Liver (tissue), 3 donors: Measurements from ENCODE around the gene GNAT1.

Experiments used
- CTCF ChIP-seq: fragments of 150-350 bp; IDR thresholded peaks from 2 replicates; pipeline ENCODE4 v1.5.1; 2017; ENCODE audit warnings: improper control_type of control experiment, low read depth, low read length; ENCODE audit not compliant: missing input control
- EGR1 ChIP-seq, 2 donors: IDR thresholded peaks; 2 replicates each; pipeline ENCODE4 v1.6.1; 2016 to 2018; ENCODE audit warnings: antibody characterized with exemption in 2 of 2, low read depth in 2 of 2
- FOXA1 ChIP-seq: IDR thresholded peaks from 2 replicates; pipeline ENCODE4 v1.6.1; 2016; ENCODE audit warnings: antibody characterized with exemption
- GABPA ChIP-seq, 2 donors: IDR thresholded peaks in 1 of 2; conservative IDR thresholded peaks in 1 of 2; 2 replicates each; pipeline ENCODE4 v1.6.1; 2016; ENCODE audit warnings: antibody characterized with exemption in 2 of 2, mild to moderate bottlenecking in 1 of 2, moderate library complexity in 1 of 2
- JUND ChIP-seq, 2 donors: IDR thresholded peaks; 2 replicates each; pipeline ENCODE4 v1.6.1; 2016; ENCODE audit warnings: antibody characterized with exemption in 2 of 2
- MAX ChIP-seq: IDR thresholded peaks from 2 replicates; pipeline ENCODE4 v1.6.1; 2016; ENCODE audit warnings: antibody characterized with exemption
- RAD21 ChIP-seq, 2 donors: IDR thresholded peaks; 2 replicates each; pipeline ENCODE4 v1.6.1; 2016; ENCODE audit warnings: antibody characterized with exemption in 2 of 2, mild to moderate bottlenecking in 2 of 2
- REST ChIP-seq: IDR thresholded peaks from 2 replicates; pipeline ENCODE4 v1.6.1; 2016; ENCODE audit warnings: antibody characterized with exemption, mild to moderate bottlenecking
- RXRA ChIP-seq, 2 donors: IDR thresholded peaks; 2 replicates each; pipeline ENCODE4 v1.6.1; 2017 to 2018; ENCODE audit warnings: antibody characterized with exemption in 2 of 2, mild to moderate bottlenecking in 1 of 2
- SP1 ChIP-seq: IDR thresholded peaks from 2 replicates; pipeline ENCODE4 v1.6.1; 2018; ENCODE audit warnings: antibody characterized with exemption, mild to moderate bottlenecking
- TAF1 ChIP-seq: conservative IDR thresholded peaks from 2 replicates; pipeline ENCODE4 v1.6.1; 2016; ENCODE audit warnings: antibody characterized with exemption, mild to moderate bottlenecking
- YY1 ChIP-seq: IDR thresholded peaks from 2 replicates; pipeline ENCODE4 v1.6.1; 2016; ENCODE audit warnings: antibody characterized with exemption, mild to moderate bottlenecking
- donor health status: healthy.
- donor health status: healthy.

- peak; percentile 7 for TF ChIP-seq CTCF
- no peak for TF ChIP-seq YY1
- TF ChIP-seq JUND (IDR thresholded peaks at IDR 0.05): no peak
- no peak for TF ChIP-seq FOXA1
- no peak for TF ChIP-seq EGR1 (IDR thresholded peaks at IDR 0.05; ENCODE audit: low read depth in 2 of 2)
- TF ChIP-seq RAD21 (IDR thresholded peaks at IDR 0.05): no peak
- TF ChIP-seq GABPA (IDR thresholded peaks at IDR 0.05 in 1 of 2, conservative IDR thresholded peaks at IDR 0.05 in 1 of 2): no peak
- TF ChIP-seq MAX: no peak
- TF ChIP-seq TAF1: no peak
- no peak for TF ChIP-seq RXRA (IDR thresholded peaks at IDR 0.05)
- no peak for TF ChIP-seq REST
- no peak for TF ChIP-seq SP1
Measured at GRCh38 chr3:50154840-50155490, 36.4 kb upstream of the GNAT1 start, which contains the start of gene SEMA3F.
